DOHH2 (cell line): ENCODE results near the gene FTCD.

Experiments used
- H3F3A ChIP-seq: fragments of 200-600 bp; sonication (generic), shearing (Covaris generic); 2 replicates; pipeline ENCODE4 v1.6.0; 2016; ENCODE audit warnings: antibody characterized with exemption, mild to moderate bottlenecking; ENCODE audit not compliant: control insufficient read depth, insufficient read depth
- H3K27ac ChIP-seq: fragments of 200-600 bp; sonication (generic); 2 replicates; pipeline ENCODE4 v1.5.1; 2014; ENCODE audit warnings: low read depth, mild to moderate bottlenecking, low read length, moderate library complexity
- H3K27me3 ChIP-seq: fragments of 200-600 bp; sonication (generic); 2 replicates; pipeline ENCODE4 v1.6.1; 2014; ENCODE audit warnings: mild to moderate bottlenecking, low read length, mixed read lengths; ENCODE audit not compliant: control insufficient read depth
- H3K36me3 ChIP-seq: fragments of 200-600 bp; sonication (generic); 2 replicates; pipeline ENCODE4 v1.6.1; 2014; ENCODE audit warnings: mild to moderate bottlenecking, low read length, moderate library complexity, mixed read lengths; ENCODE audit not compliant: control insufficient read depth
- H3K4me1 ChIP-seq: fragments of 200-600 bp; sonication (generic); 2 replicates; pipeline ENCODE4 v1.6.1; 2014; ENCODE audit warnings: mild to moderate bottlenecking, low read length, mixed read lengths; ENCODE audit not compliant: control insufficient read depth
- H3K4me2 ChIP-seq: fragments of 200-600 bp; sonication (generic); 2 replicates; pipeline ENCODE4 v1.6.0; 2014; ENCODE audit warnings: mild to moderate bottlenecking, low read length, moderate library complexity
- H3K4me3 ChIP-seq: fragments of 200-600 bp; sonication (generic); 2 replicates; pipeline ENCODE4 v1.5.1; 2014; ENCODE audit warnings: mild to moderate bottlenecking, low read length, mixed read lengths
- H3K79me2 ChIP-seq: fragments of 200-600 bp; sonication (generic); 2 replicates; pipeline ENCODE4 v1.6.1; 2014; ENCODE audit warnings: mild to moderate bottlenecking, low read length, mixed read lengths; ENCODE audit not compliant: control insufficient read depth
- H3K9me2 ChIP-seq: fragments of 200-600 bp; sonication (generic); replicated peaks from 2 replicates; pipeline ENCODE4 v1.6.1; 2014; ENCODE audit warnings: mild to moderate bottlenecking, low read length, mixed read lengths; ENCODE audit not compliant: control insufficient read depth
- H3K9me3 ChIP-seq: fragments of 200-600 bp; sonication (generic); 2 replicates; pipeline ENCODE4 v1.6.1; 2014; ENCODE audit warnings: antibody characterized with exemption, low read length, mixed read lengths; ENCODE audit not compliant: control insufficient read depth, insufficient read depth
- H4K20me1 ChIP-seq: fragments of 200-600 bp; sonication (generic); 2 replicates; pipeline ENCODE4 v1.6.0; 2014; ENCODE audit warnings: low read depth, mild to moderate bottlenecking, antibody characterized with exemption, low read length, moderate library complexity; ENCODE audit not compliant: control insufficient read depth, insufficient read depth
- EZH2phosphoT487 ChIP-seq: fragments of 200-600 bp; sonication (generic); IDR thresholded peaks from 2 replicates; pipeline ENCODE4 v1.6.1; 2017; ENCODE audit warnings: borderline replicate concordance, mild to moderate bottlenecking, antibody characterized with exemption, low read length, moderate library complexity, mixed read lengths
- TF ChIP-seq, protein P1 (sequence below): fragments of 200-600 bp; sonication (generic); IDR thresholded peaks from one replicate; pipeline ENCODE4 v1.5.1; 2014; ENCODE audit warnings: antibody characterized with exemption, mild to moderate bottlenecking, low read depth, low read length; ENCODE audit not compliant: poor library complexity, severe bottlenecking

Gene FTCD

DNA sequence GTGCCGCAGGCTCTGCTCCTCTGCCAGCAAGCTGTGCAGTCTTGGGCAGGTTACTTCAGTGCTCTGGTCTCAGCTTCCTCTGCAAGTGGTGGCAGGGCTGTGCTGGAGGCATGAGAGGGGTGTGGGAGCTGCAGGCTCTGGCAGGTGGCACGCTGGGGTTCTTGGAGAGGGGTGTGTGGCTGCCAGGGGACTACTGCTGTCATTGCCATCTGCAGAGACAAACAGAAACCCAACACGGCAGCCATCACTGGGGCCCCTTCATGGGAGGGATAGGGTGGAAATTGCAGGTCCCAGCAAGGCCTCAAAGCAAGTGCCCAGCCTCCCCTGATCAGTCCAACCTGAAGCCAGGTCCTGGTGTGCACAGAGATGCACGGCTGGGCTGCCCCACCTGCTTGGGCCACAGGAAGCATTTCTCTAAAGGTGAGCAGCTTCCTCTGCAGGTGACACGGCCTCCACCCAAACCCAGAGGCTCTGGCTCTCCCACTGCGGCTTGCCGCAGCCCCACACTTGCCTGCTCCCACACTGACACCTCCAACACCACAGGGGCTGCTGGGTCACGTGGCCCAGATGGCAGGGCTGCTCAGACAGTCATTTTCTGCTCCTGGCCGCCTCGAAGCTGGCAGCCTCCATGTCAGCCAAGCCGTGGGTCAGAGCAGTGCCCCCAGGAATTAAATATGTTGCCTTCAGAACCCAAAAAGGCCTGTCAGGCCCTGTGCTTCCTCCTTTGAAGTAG, 61.5 kb downstream of the FTCD start:
- Histone ChIP-seq H3K9me3 (peaks cover 25% of the 10 kb centered on the region; the same call in 1 of the 2 replicates), H3K27ac (no peak overlapping the region), H3F3A (no peaks in the 10 kb centered on the region), H3K27me3 (no peaks in the 10 kb centered on the region), H3K4me3 (no peak overlapping the region), H3K9me2 (no peaks in the 10 kb centered on the region), H3K36me3 (no peaks in the 10 kb centered on the region), H3K79me2 (no peaks in the 10 kb centered on the region), H3K4me2 (no peak overlapping the region), H3K4me1 (no peaks in the 10 kb centered on the region), H4K20me1 (no peaks in the 10 kb centered on the region)
- TF ChIP-seq EZH2phosphoT487, result no peak
- TF ChIP-seq, protein P1, sequence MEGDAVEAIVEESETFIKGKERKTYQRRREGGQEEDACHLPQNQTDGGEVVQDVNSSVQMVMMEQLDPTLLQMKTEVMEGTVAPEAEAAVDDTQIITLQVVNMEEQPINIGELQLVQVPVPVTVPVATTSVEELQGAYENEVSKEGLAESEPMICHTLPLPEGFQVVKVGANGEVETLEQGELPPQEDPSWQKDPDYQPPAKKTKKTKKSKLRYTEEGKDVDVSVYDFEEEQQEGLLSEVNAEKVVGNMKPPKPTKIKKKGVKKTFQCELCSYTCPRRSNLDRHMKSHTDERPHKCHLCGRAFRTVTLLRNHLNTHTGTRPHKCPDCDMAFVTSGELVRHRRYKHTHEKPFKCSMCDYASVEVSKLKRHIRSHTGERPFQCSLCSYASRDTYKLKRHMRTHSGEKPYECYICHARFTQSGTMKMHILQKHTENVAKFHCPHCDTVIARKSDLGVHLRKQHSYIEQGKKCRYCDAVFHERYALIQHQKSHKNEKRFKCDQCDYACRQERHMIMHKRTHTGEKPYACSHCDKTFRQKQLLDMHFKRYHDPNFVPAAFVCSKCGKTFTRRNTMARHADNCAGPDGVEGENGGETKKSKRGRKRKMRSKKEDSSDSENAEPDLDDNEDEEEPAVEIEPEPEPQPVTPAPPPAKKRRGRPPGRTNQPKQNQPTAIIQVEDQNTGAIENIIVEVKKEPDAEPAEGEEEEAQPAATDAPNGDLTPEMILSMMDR, result no peak

- Histone ChIP-seq H3K9me3 (peaks cover 29% of the 10 kb centered on the region), H3K27me3 (no peaks in the 10 kb centered on the region), H4K20me1 (no peaks in the 10 kb centered on the region), H3K4me3 (no peak overlapping the region), H3K4me2 (no peak overlapping the region), H3K9me2 (no peaks in the 10 kb centered on the region), H3K36me3 (no peaks in the 10 kb centered on the region), H3F3A (no peaks in the 10 kb centered on the region), H3K27ac (no peak overlapping the region), H3K4me1 (no peaks in the 10 kb centered on the region), H3K79me2 (no peaks in the 10 kb centered on the region)
- no peak for TF ChIP-seq EZH2phosphoT487
- TF ChIP-seq, protein P1, result no peak
These were observed 62.3 kb downstream of the FTCD start for GRCh38 chr21:46092811-46093667.

GRCh38 chr21:46092026-46092764, 63.2 kb downstream of the FTCD start:
- no peak for TF ChIP-seq EZH2phosphoT487
- TF ChIP-seq, protein P1, result no peak
- H3K4me1 ChIP-seq, result no peaks in the 10 kb centered on the region
- no peak overlapping the region for H3K4me2 ChIP-seq
- H3K9me3 ChIP-seq, result peaks cover 29% of the 10 kb centered on the region
- H3F3A ChIP-seq, result no peaks in the 10 kb centered on the region
- H4K20me1 ChIP-seq, result no peaks in the 10 kb centered on the region
- H3K36me3 ChIP-seq, result no peaks in the 10 kb centered on the region
- H3K27ac ChIP-seq, result no peak overlapping the region
- no peaks in the 10 kb centered on the region for H3K79me2 ChIP-seq
- H3K4me3 ChIP-seq, result no peak overlapping the region
- no peaks in the 10 kb centered on the region for H3K27me3 ChIP-seq
- no peaks in the 10 kb centered on the region for H3K9me2 ChIP-seq
